Posterior vena cava (tissue), 2 donors: ENCODE data around the gene RIMS4. TPM values are rescaled to one million over a fixed set of nuclear protein-coding genes. Genes with fewer than 3 reads are reported as not detected.
A peak's percentile ranks its signal among the peaks of the same experiment; 100 is the strongest.
"Not testable (repeated sequence)": the region's sequence is repeated elsewhere in the genome, so short reads cannot be mapped to it uniquely, and the experiment has no call there.

Experiments used
- DNase-seq: peaks from one replicate; pipeline ENCODE4 v3.0.0-alpha.2; 2020; ENCODE audit warnings: low spot score
- intact Hi-C, 2 donors: fragments of 100-400 bp; cut with DNase I; formaldehyde crosslinking; loops; one replicate each; pipeline versions ENCODE4 v1.14.1 to v1.14.2; 2022 to 2023
- total RNA-seq, 2 donors: library from RNA; stranded (reverse); fragmentation: NEBNext Ultra II Directional; extraction: Animal tissue kit (Norgen Biotek cat#: 25700); gene quantifications; one replicate each; pipeline ENCODE4 v1.2.1, GENCODE V29; 2021
- donor health status: DM: yes; HTN: yes; CAD: no.
- donor health status: DM: yes; HTN: yes; CAD: no.

Gene RIMS4
- total RNA-seq, 2 donors from 2014 or later = 5.6 to 6.6 TPM

- intact Hi-C loops = no loop called here
- DNase-seq = no peak
These were observed 24.3 kb upstream of the RIMS4 start for GRCh38 chr20:44834693-44835092.

DNA sequence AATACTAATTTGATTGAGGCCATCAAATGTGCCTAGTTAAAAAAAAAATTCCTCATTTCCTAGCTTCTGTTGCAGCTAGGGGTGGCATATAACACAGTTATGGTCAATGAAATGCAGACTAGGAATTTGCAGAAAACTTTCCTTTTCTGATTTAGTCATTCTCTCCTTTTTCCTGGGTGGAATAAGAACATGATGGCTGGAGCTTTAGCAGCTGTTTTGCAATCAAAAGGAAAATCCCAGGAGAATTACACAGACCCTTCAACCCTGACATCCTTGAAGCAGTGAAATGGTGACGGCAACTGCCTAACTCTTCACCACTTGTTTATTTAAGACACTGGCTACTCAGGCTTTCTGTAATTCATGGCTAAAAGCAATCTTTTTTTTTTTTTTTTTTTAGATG is 23.1 kb upstream of the RIMS4 start:
- intact Hi-C loops = no loop called here

GRCh38 chr20:44832724-44833123 is 22.4 kb upstream of the RIMS4 start:
- DNase-seq = no peak
- intact Hi-C loops = no loop called here

More for the DNA sequence above, 23.1 kb upstream of the RIMS4 start:
- DNase-seq = no peak

GRCh38 chr20:44830995-44831394 is 20.6 kb upstream of the RIMS4 start:
- DNase-seq = no peak
- intact Hi-C loops = no loop called here

DNA sequence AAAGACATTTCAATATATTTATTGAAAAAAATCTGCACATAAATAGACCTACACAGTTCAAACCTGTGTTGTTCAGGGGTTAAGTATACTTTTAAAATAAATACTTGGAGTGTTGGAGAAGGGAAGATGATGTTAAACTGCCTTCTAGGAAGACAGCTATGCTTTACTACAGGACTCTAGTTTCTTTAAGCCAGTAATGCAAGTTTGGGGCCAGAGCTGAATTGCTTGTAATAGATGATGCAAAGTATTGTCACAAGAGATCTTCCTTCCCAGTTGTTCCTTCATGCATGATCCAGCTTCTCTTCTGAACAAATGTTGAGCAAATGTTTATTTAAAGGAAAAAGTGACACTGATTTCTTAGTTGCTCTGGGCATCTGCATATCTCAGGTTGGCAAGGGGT is 20.2 kb upstream of the RIMS4 start:
- intact Hi-C loops = no loop called here
- no peak for DNase-seq

GRCh38 chr20:44829688-44830087 is 19.3 kb upstream of the RIMS4 start:
- intact Hi-C loops = no loop called here

GRCh38 chr20:44828640-44829039 is 18.3 kb upstream of the RIMS4 start:
- no peak for DNase-seq
- intact Hi-C loops = no loop called here

More at GRCh38 chr20:44829688-44830087, 19.3 kb upstream of the RIMS4 start:
- DNase-seq = no peak

- DNase-seq = no peak
- intact Hi-C loops = no loop called here
These were observed 17.1 kb upstream of the RIMS4 start for GRCh38 chr20:44827401-44827800.

GRCh38 chr20:44821576-44821975 is 11.2 kb upstream of the RIMS4 start:
- intact Hi-C loops, DNase-seq: not testable (repeated sequence)

- intact Hi-C loops = no loop called here
These were observed 9.6 kb upstream of the RIMS4 start for GRCh38 chr20:44819936-44820335.

GRCh38 chr20:44817143-44817910 is 7.0 kb upstream of the RIMS4 start:
- DNase-seq = no peak
- intact Hi-C loops = no loop called here

More at GRCh38 chr20:44819936-44820335, 9.6 kb upstream of the RIMS4 start:
- DNase-seq = no peak

- intact Hi-C loops = no loop called here
These were observed 4.6 kb upstream of the RIMS4 start for GRCh38 chr20:44814937-44815336.

GRCh38 chr20:44811150-44811685 is 872 bp upstream of the RIMS4 start:
- intact Hi-C loops = no loop called here
- DNase-seq = no peak

More at GRCh38 chr20:44814937-44815336, 4.6 kb upstream of the RIMS4 start:
- DNase-seq = no peak

- no peak for DNase-seq
- intact Hi-C loops = no loop called here
These were observed 320 bp downstream of the RIMS4 start for GRCh38 chr20:44810061-44810390.

DNA sequence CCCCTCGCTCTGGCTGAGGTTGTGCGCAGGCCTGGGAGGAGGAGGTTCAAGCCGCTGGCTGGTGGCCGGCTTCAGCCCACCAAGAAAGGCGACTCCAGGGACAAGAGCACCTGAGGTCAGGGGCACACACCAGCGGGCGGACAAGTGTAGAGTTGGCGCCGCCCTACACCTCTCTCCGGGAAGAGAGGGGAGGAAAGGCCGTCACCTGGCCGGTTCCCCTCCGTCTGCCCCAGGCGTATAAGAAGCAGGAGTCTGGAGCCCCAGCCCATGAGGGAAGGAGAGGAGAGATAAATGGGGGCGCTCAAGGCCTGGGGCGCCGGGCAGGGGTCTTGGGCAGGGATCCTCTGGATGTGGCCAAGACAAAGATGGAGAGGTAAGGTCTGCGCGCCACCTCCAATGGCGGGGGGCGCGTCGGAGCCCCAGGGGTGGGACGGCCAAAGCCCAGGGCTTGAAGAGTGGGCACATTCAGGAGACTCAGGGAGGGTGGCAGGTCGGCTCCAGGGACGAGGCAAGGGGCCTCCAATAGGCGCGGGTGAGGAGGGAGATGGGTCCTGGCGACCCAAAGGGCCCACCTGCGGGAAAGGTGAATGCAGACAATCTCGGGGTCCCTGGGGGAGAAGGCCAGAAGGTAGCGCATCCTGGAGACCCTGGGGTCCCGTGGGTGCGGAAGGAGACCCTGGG is 826 bp downstream of the RIMS4 start:
- intact Hi-C loops = no loop called here
- no peak for DNase-seq

- intact Hi-C loops = no loop called here
- DNase-seq = no peak
These were observed 2.7 kb downstream of the RIMS4 start for GRCh38 chr20:44807684-44808056.

- intact Hi-C loops = no loop called here
- DNase-seq = no peak
These were observed 3.2 kb downstream of the RIMS4 start for GRCh38 chr20:44807051-44807683.

DNA sequence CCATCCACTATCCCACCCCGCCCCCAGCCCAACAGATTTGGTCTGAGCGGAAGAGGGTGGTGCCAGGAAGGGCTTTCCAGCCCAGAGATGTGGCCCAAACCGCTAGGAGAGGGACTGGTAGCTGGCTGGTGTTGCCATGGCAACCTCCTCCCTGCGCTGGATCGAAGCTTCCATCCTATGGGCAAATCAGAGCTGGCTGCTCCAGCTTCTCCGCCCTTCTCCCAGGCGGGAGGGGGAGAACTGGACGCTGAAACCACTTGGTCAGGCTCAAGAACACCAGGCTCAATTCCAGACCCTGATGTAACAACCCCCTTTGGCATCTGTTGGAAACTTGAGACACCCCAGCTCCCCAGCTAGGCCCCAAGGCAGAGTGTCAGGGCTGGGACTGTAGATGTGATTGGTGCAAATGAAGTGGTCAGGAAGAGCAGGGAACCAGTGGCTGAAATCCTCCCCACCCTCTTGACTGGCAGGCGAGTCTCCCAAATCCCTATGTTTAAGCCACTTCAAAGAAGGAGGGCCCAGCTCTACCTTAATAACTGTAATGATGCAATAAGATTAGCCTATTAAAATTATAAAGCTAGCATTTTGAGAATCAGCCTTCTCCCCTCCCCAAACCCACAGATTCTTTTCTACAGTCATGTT is 4.2 kb downstream of the RIMS4 start:
- intact Hi-C loops = no loop called here
- DNase-seq = peak; percentile 89

- DNase-seq = no peak
These were observed 4.9 kb downstream of the RIMS4 start for GRCh38 chr20:44805335-44805978.

More at GRCh38 chr20:44805335-44805978, 4.9 kb downstream of the RIMS4 start:
- intact Hi-C loops = no loop called here
